H9 (cell line): ENCODE results near the gene MLANA. TPM values are rescaled to one million over a fixed set of nuclear protein-coding genes. Genes with fewer than 3 reads are reported as not detected.

Source experiments
- DNase-seq: peaks from one replicate; pipeline ENCODE4 v3.0.0-alpha.2; 2017
- H2AFZ ChIP-seq: one replicate; pipeline ENCODE4 v1.6.1; 2013; ENCODE audit warnings: mild to moderate bottlenecking, low read length, control low read depth, moderate library complexity
- H2AK5ac ChIP-seq: 2 replicates; pipeline ENCODE4 v1.6.1; 2013; ENCODE audit warnings: low read length, control low read depth, mixed read lengths; ENCODE audit not compliant: insufficient read length
- H2BK120ac ChIP-seq: one replicate; pipeline ENCODE4 v1.6.1; 2013; ENCODE audit warnings: low read depth, mild to moderate bottlenecking, low read length, control low read depth, inconsistent platforms; ENCODE audit not compliant: poor library complexity, severe bottlenecking
- H2BK12ac ChIP-seq: 2 replicates; pipeline ENCODE4 v1.6.1; 2013; ENCODE audit warnings: low read length, control low read depth, mixed read lengths, low read depth; ENCODE audit not compliant: insufficient read length
- H2BK15ac ChIP-seq: 2 replicates; pipeline ENCODE4 v1.6.1; 2013; ENCODE audit warnings: low read depth, low read length, control low read depth
- H2BK20ac ChIP-seq: one replicate; pipeline ENCODE4 v1.6.1; 2013; ENCODE audit warnings: low read depth, mild to moderate bottlenecking, low read length, control low read depth, inconsistent platforms; ENCODE audit not compliant: poor library complexity, severe bottlenecking
- H2BK5ac ChIP-seq: 2 replicates; pipeline ENCODE4 v1.6.1; 2013; ENCODE audit warnings: low read length, control low read depth, mixed read lengths; ENCODE audit not compliant: insufficient read length
- H3K14ac ChIP-seq: 2 replicates; pipeline ENCODE4 v1.6.1; 2013; ENCODE audit warnings: low read length, control low read depth; ENCODE audit not compliant: insufficient read depth
- H3K18ac ChIP-seq: 2 replicates; pipeline ENCODE4 v1.6.1; 2013; ENCODE audit warnings: low read depth, mild to moderate bottlenecking, mixed read lengths, low read length, control low read depth; ENCODE audit not compliant: insufficient read length
- H3K23ac ChIP-seq: 2 replicates; pipeline ENCODE4 v1.6.1; 2013; ENCODE audit warnings: low read length, control low read depth, mixed read lengths, low read depth; ENCODE audit not compliant: insufficient read length
- H3K23me2 ChIP-seq: 2 replicates; pipeline ENCODE4 v1.6.1; 2013; ENCODE audit warnings: low read depth, mild to moderate bottlenecking, mixed read lengths, low read length, control low read depth; ENCODE audit not compliant: insufficient read length, poor library complexity, severe bottlenecking
- H3K27ac ChIP-seq: 2 replicates; pipeline ENCODE4 v1.5.1; 2013; ENCODE audit warnings: low read length, control low read depth, mixed read lengths, low read depth; ENCODE audit not compliant: insufficient read length
- H3K27me3 ChIP-seq: 2 replicates; pipeline ENCODE4 v1.6.1; 2013; ENCODE audit warnings: low read length, control low read depth, inconsistent platforms; ENCODE audit not compliant: insufficient read depth
- H3K4ac ChIP-seq: 2 replicates; pipeline ENCODE4 v1.6.1; 2013; ENCODE audit warnings: low read depth, mild to moderate bottlenecking, control low read depth, inconsistent platforms, low read length, moderate library complexity
- H3K4me1 ChIP-seq: 2 replicates; pipeline ENCODE4 v1.6.1; 2013; ENCODE audit warnings: low read length, control low read depth, inconsistent platforms; ENCODE audit not compliant: insufficient read depth
- H3K4me2 ChIP-seq: 2 replicates; pipeline ENCODE4 v1.6.1; 2013; ENCODE audit warnings: low read length, control low read depth, mixed read lengths; ENCODE audit not compliant: insufficient read length, insufficient read depth
- H3K56ac ChIP-seq: 2 replicates; pipeline ENCODE4 v1.6.1; 2013; ENCODE audit warnings: low read depth, mild to moderate bottlenecking, mixed read lengths, low read length, control low read depth; ENCODE audit not compliant: insufficient read length
- H3K79me1 ChIP-seq: 2 replicates; pipeline ENCODE4 v1.6.1; 2013; ENCODE audit warnings: low read depth, mild to moderate bottlenecking, moderate library complexity, low read length, control low read depth, inconsistent platforms; ENCODE audit not compliant: insufficient read depth, poor library complexity, severe bottlenecking
- H3K79me2 ChIP-seq: 2 replicates; pipeline ENCODE4 v1.6.1; 2013; ENCODE audit warnings: low read length, control low read depth, inconsistent platforms; ENCODE audit not compliant: insufficient read depth
- H3K9ac ChIP-seq: 2 replicates; pipeline ENCODE4 v1.6.1; 2013; ENCODE audit warnings: low read length, control low read depth, mixed read lengths; ENCODE audit not compliant: insufficient read length; ENCODE audit errors: extremely low read depth
- H3K9me3 ChIP-seq: one replicate; pipeline ENCODE4 v1.6.1; 2013; ENCODE audit warnings: low read depth, low read length, inconsistent platforms; ENCODE audit not compliant: control insufficient read depth
- H3T11ph ChIP-seq: one replicate; pipeline ENCODE4 v1.6.1; 2013; ENCODE audit warnings: mild to moderate bottlenecking, low read length, control low read depth, inconsistent platforms
- H4K20me1 ChIP-seq: one replicate; pipeline ENCODE4 v1.6.1; 2013; ENCODE audit not compliant: control insufficient read depth, insufficient read length, insufficient read depth
- H4K5ac ChIP-seq: 2 replicates; pipeline ENCODE4 v1.6.1; 2013; ENCODE audit warnings: low read depth, mild to moderate bottlenecking, mixed read lengths, low read length, control low read depth; ENCODE audit not compliant: insufficient read length
- H4K8ac ChIP-seq: replicated peaks from 2 replicates; pipeline ENCODE4 v1.6.1; 2013; ENCODE audit warnings: low read length, control low read depth, mixed read lengths, low read depth; ENCODE audit not compliant: insufficient read length
- H4K91ac ChIP-seq: 2 replicates; pipeline ENCODE4 v1.6.1; 2013; ENCODE audit warnings: low read depth, mild to moderate bottlenecking, moderate library complexity, mixed read lengths, low read length, control low read depth; ENCODE audit not compliant: insufficient read length
- H3K27ac Mint-ChIP-seq, 3 experiments: 2 replicates in 2 of 3; 3 replicates in 1 of 3; pipeline ENCODE4 v1.8.0; 2020 to 2021; ENCODE audit warnings: mixed read lengths in 3 of 3, mild to moderate bottlenecking in 1 of 3, moderate library complexity in 1 of 3
- H3K27me3 Mint-ChIP-seq: 2 replicates; pipeline ENCODE4 v1.8.0; 2021; ENCODE audit warnings: low read depth, mild to moderate bottlenecking, moderate library complexity, mixed read lengths
- H3K36me3 Mint-ChIP-seq, 3 experiments: 2 replicates in 2 of 3; 3 replicates in 1 of 3; pipeline ENCODE4 v1.8.0; 2020 to 2021; ENCODE audit warnings: low read depth in 3 of 3, mixed read lengths in 3 of 3; ENCODE audit not compliant: insufficient read depth in 1 of 3
- H3K4me1 Mint-ChIP-seq, 2 experiments: 2 replicates each; pipeline ENCODE4 v1.8.0; 2020; ENCODE audit warnings: mixed read lengths in 2 of 2
- H3K4me3 Mint-ChIP-seq, 2 experiments: 2 replicates in 1 of 2; 3 replicates in 1 of 2; pipeline ENCODE4 v1.8.0; 2020 to 2021; ENCODE audit warnings: mild to moderate bottlenecking in 2 of 2, mixed read lengths in 2 of 2, moderate library complexity in 1 of 2
- H3K9me3 Mint-ChIP-seq, 2 experiments: 2 replicates in 1 of 2; 3 replicates in 1 of 2; pipeline ENCODE4 v1.8.0; 2020; ENCODE audit warnings: mild to moderate bottlenecking in 2 of 2, mixed read lengths in 2 of 2, moderate library complexity in 1 of 2
- CTCF ChIP-seq: fragments of 200-600 bp; sonication (generic); conservative IDR thresholded peaks from 3 replicates; pipeline ENCODE4 v1.8.0; 2021; ENCODE audit warnings: antibody characterized with exemption, mild to moderate bottlenecking
- WGBS: extraction: QIAGEN DNeasy Blood & Tissue Kit; methylation state at CpG from one replicate; pipeline ENCODE4 v1.1.7; 2013; ENCODE audit warnings: missing lambda C conversion rate, low lambda C conversion rate, mixed read lengths; ENCODE audit not compliant: insufficient read length; ENCODE audit errors: extremely low coverage; 5-methylcytosine and 5-hydroxymethylcytosine counted together
- long read RNA-seq: library from polyadenylated mRNA; unstranded; transcript quantifications from one replicate; pipeline ENCODE4 v2.0.0, GENCODE V29; 2020
- total RNA-seq: library from RNA; stranded (reverse); gene quantifications from 2 replicates; pipeline ENCODE4 v1.2.1, GENCODE V29; 2021

MLANA gene
- total RNA-seq, result not detected in 2 replicates
- long read RNA-seq, result 0 reads

GRCh38 chr9:5890641-5891040 lies at the start of gene MLANA:
TSS of gene MLANA (plus strand) at chr9:5890889. CDS start at chr9:5892475, 1,586 bp downstream.
- no peak within 1 kb of the TSS for H4K8ac ChIP-seq
- H3K4me1 Mint-ChIP-seq, result peaks cover 2 to 3% of the 10 kb centered on the region in 2 experiments; a peak in 2 of 4 replicates
- H4K20me1 ChIP-seq, result no peaks in the 10 kb centered on the region
- no peak within 1 kb of the TSS for H2AK5ac ChIP-seq
- H2AFZ ChIP-seq, result no peak within 1 kb of the TSS
- no peaks in the 10 kb centered on the region; the same call in 1 of the 2 replicates for H3K4me1 ChIP-seq
- no peak within 1 kb of the TSS for H4K91ac ChIP-seq
- no peak within 1 kb of the TSS for H3K14ac ChIP-seq
- H3K79me1 ChIP-seq, result no peaks in the 10 kb centered on the region
- H3K23ac ChIP-seq, result no peak within 1 kb of the TSS
- H2BK12ac ChIP-seq, result no peak within 1 kb of the TSS
- no peaks in the 10 kb centered on the region for H3K79me2 ChIP-seq
- no peaks in the 10 kb centered on the region for H3K9me3 ChIP-seq
- no peak for DNase-seq
- H3T11ph ChIP-seq, result no peak within 1 kb of the TSS
- peaks cover 1% of the 10 kb centered on the region; the same call in 1 of the 2 replicates for H3K27me3 Mint-ChIP-seq
- H3K9me3 Mint-ChIP-seq, result no peaks in the 10 kb centered on the region
- no peak within 1 kb of the TSS for H3K9ac ChIP-seq
- H3K4ac ChIP-seq, result no peak within 1 kb of the TSS
- WGBS, result no CpG with 5 or more reads among the region's 9 CpGs
- no peak for TF ChIP-seq CTCF
- H3K56ac ChIP-seq, result no peak within 1 kb of the TSS
- H2BK5ac ChIP-seq, result no peak within 1 kb of the TSS
- H3K4me2 ChIP-seq, result no peak within 1 kb of the TSS
- no peak within 1 kb of the TSS for H2BK120ac ChIP-seq
- no peaks in the 10 kb centered on the region for H3K27me3 ChIP-seq
- no peak within 1 kb of the TSS for H3K4me3 Mint-ChIP-seq
- H2BK15ac ChIP-seq, result no peak within 1 kb of the TSS
- no peak within 1 kb of the TSS for H3K27ac Mint-ChIP-seq
- no peaks in the 10 kb centered on the region for H3K23me2 ChIP-seq
- H2BK20ac ChIP-seq, result no peak within 1 kb of the TSS
- H4K5ac ChIP-seq, result no peak within 1 kb of the TSS
- no peaks in the 10 kb centered on the region for H3K36me3 Mint-ChIP-seq
- no peak within 1 kb of the TSS for H3K27ac ChIP-seq
- no peak within 1 kb of the TSS for H3K18ac ChIP-seq
